Breast epithelium (tissue), 3 donors: ENCODE results near the gene NDFIP2.

ENCODE experiments used
- CTCF ChIP-seq, 3 donors: fragments of 450-650 bp; IDR thresholded peaks; one replicate each; pipeline ENCODE4 v1.5.1; 2016 to 2017; ENCODE audit warnings: antibody characterized with exemption in 3 of 3, mild to moderate bottlenecking in 3 of 3, moderate library complexity in 3 of 3
- POLR2A ChIP-seq: fragments of 450-650 bp; IDR thresholded peaks from one replicate; pipeline ENCODE4 v1.6.1; 2016; ENCODE audit warnings: antibody characterized with exemption, mild to moderate bottlenecking, moderate library complexity
- POLR2AphosphoS5 ChIP-seq, 3 donors: sonication (generic); formaldehyde crosslinking; IDR thresholded peaks; one replicate each; pipeline ENCODE4 v1.6.1; 2017; ENCODE audit warnings: antibody characterized with exemption in 3 of 3

GRCh38 chr13:79470666-79471065 lies 10.3 kb upstream of the NDFIP2 start:
- TF ChIP-seq CTCF (IDR thresholded peaks at IDR 0.05): no peak
- TF ChIP-seq POLR2AphosphoS5 (IDR thresholded peaks at IDR 0.05): no peak
- no peak for TF ChIP-seq POLR2A
